ENCODE data around the gene RACGAP1.
A peak's percentile ranks its signal among the peaks of the same experiment; 100 is the strongest.

The RACGAP1 gene

DNA sequence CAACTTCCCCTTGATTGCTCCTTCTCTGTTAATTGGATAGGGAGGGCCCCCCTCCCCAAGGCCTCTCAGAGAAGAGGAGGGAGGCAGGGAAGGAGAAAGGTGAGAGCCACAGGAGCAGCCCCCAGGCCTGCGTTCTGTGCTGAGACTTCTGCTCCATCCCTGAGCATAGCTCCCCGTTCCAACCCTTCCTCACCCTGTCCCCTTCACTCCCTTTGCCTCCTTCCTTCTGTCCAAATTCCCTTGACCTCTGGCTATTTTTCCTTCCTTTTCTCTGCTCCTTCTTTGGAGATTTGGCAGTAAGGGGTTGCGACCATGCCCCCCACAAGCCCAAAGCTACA, 31.3 kb upstream of the RACGAP1 start:
- Histone ChIP-seq H3K27ac (ENCODE audit: poor library complexity, severe bottlenecking) (no peak overlapping the region), H3K27me3 (ENCODE audit: insufficient read depth, poor library complexity, severe bottlenecking) (no peaks in the 10 kb centered on the region), H3K9me3 (ENCODE audit: severe bottlenecking) (no peaks in the 10 kb centered on the region), H3K4me1 (ENCODE audit: insufficient read depth, poor library complexity, severe bottlenecking) (peaks cover 6% of the 10 kb centered on the region), H3K36me3 (ENCODE audit: low read depth) (no peaks in the 10 kb centered on the region), H3K4me3 (ENCODE audit: severe bottlenecking) (peak overlapping the region; percentile 47)
- TF ChIP-seq, protein P1, sequence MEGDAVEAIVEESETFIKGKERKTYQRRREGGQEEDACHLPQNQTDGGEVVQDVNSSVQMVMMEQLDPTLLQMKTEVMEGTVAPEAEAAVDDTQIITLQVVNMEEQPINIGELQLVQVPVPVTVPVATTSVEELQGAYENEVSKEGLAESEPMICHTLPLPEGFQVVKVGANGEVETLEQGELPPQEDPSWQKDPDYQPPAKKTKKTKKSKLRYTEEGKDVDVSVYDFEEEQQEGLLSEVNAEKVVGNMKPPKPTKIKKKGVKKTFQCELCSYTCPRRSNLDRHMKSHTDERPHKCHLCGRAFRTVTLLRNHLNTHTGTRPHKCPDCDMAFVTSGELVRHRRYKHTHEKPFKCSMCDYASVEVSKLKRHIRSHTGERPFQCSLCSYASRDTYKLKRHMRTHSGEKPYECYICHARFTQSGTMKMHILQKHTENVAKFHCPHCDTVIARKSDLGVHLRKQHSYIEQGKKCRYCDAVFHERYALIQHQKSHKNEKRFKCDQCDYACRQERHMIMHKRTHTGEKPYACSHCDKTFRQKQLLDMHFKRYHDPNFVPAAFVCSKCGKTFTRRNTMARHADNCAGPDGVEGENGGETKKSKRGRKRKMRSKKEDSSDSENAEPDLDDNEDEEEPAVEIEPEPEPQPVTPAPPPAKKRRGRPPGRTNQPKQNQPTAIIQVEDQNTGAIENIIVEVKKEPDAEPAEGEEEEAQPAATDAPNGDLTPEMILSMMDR (IDR thresholded peaks at IDR 0.05; ENCODE audit: poor library complexity, severe bottlenecking), result no peak
- DNase-seq (ENCODE audit: low spot score) (no peak), ATAC-seq (ENCODE audit: low read depth) (no peak)

DNA sequence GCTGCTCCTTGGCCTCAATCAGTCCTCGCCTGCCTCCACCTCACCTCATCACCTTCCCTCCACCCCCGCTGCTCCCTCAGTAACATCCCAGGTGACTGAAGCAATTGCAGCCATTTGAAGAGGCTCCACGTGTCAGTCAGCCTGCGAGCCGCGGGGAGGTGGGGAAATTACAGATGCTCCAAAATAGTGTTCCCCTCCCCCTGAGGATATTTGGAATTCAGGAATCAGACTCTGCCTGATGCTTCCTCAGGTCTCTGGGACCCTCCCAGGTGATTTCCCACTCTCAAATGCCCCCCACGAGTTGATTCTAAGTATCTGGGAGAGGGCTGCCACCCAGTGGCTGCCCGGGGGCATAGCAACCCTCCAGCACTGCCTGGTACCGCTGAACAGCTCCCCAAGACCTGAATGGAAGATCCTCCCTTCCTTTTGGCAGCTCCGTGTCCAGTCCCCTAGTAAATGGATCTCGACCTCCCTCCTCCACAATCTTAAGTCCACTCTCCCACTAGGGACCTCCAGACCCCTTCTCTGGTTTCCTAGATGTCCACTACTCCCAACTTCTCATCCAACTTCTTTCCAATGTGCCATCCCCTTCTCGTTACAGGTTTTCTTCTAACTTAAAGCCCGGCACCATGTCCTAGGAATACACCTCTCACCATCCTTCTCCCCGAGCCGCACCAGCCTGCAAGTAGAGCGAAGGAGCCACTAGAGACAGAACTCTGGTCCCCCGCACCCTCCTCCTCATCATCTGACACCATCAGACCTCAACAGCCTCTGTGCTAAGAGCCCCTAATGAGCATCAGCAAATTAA, 30.7 kb upstream of the RACGAP1 start:
- Histone ChIP-seq H3K27ac (ENCODE audit: poor library complexity, severe bottlenecking) (no peak overlapping the region), H3K36me3 (ENCODE audit: low read depth) (no peaks in the 10 kb centered on the region), H3K4me1 (ENCODE audit: insufficient read depth, poor library complexity, severe bottlenecking) (peaks cover 6% of the 10 kb centered on the region), H3K27me3 (ENCODE audit: insufficient read depth, poor library complexity, severe bottlenecking) (no peaks in the 10 kb centered on the region), H3K4me3 (ENCODE audit: severe bottlenecking) (no peak overlapping the region), H3K9me3 (ENCODE audit: severe bottlenecking) (no peaks in the 10 kb centered on the region)
- ATAC-seq (ENCODE audit: low read depth) (peak; percentile 58), DNase-seq (ENCODE audit: low spot score) (peak; percentile 55)
- TF ChIP-seq, protein P1 (IDR thresholded peaks at IDR 0.05; ENCODE audit: poor library complexity, severe bottlenecking), result peak; percentile 95

DNA sequence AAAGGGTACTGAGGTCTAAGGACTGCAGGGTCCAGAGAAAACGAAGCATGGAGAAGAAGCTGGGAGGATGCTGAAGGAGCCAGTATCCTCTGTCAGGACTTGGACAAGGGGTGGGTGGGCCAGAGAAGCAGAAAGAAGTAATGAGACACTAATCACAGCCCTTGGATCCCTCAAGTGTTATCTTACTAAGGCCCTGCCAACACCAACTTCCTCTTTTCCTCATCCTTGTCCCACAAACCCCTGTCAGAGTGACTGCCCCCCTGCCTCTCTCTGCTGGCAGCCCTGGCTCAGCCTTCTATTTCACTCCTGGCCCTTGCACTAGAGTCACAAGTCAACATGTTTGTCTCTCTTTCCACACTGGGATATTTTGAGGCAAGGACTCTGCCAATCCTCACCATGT, 28.3 kb upstream of the RACGAP1 start:
- ATAC-seq (ENCODE audit: low read depth) (no peak), DNase-seq (ENCODE audit: low spot score) (no peak)
- Histone ChIP-seq H3K36me3 (ENCODE audit: low read depth) (no peaks in the 10 kb centered on the region), H3K4me1 (ENCODE audit: insufficient read depth, poor library complexity, severe bottlenecking) (peaks cover 6% of the 10 kb centered on the region), H3K9me3 (ENCODE audit: severe bottlenecking) (no peaks in the 10 kb centered on the region), H3K4me3 (ENCODE audit: severe bottlenecking) (no peak overlapping the region), H3K27me3 (ENCODE audit: insufficient read depth, poor library complexity, severe bottlenecking) (no peaks in the 10 kb centered on the region), H3K27ac (ENCODE audit: poor library complexity, severe bottlenecking) (no peak overlapping the region)
- TF ChIP-seq, protein P1 (IDR thresholded peaks at IDR 0.05; ENCODE audit: poor library complexity, severe bottlenecking), result no peak

DNA sequence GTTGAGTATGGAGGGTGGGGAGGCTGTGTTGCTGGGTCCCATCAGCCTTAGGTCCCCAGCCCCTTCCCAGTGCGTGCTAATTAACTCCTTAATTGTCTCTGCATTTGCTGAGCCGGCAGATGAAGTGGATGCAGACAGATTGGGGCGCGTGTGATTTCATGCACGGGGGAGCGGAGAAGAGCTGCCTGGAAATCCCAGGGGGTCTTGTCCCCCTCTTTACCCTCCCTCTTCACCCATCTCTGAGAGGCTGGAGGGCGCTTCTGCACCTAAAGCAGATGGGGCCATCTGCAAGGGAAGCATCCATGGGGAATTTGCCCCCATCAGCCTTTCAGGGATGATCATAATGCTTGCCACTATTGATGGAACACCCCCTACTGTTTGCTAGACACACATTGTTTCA, 27.7 kb upstream of the RACGAP1 start:
- Histone ChIP-seq H3K27me3 (ENCODE audit: insufficient read depth, poor library complexity, severe bottlenecking) (no peaks in the 10 kb centered on the region), H3K4me1 (ENCODE audit: insufficient read depth, poor library complexity, severe bottlenecking) (peaks cover 6% of the 10 kb centered on the region), H3K9me3 (ENCODE audit: severe bottlenecking) (no peaks in the 10 kb centered on the region), H3K36me3 (ENCODE audit: low read depth) (no peaks in the 10 kb centered on the region), H3K4me3 (ENCODE audit: severe bottlenecking) (no peak overlapping the region), H3K27ac (ENCODE audit: poor library complexity, severe bottlenecking) (no peak overlapping the region)
- TF ChIP-seq, protein P1 (IDR thresholded peaks at IDR 0.05; ENCODE audit: poor library complexity, severe bottlenecking), result no peak
- ATAC-seq (ENCODE audit: low read depth) (no peak), DNase-seq (ENCODE audit: low spot score) (peak; percentile 20)

DNA sequence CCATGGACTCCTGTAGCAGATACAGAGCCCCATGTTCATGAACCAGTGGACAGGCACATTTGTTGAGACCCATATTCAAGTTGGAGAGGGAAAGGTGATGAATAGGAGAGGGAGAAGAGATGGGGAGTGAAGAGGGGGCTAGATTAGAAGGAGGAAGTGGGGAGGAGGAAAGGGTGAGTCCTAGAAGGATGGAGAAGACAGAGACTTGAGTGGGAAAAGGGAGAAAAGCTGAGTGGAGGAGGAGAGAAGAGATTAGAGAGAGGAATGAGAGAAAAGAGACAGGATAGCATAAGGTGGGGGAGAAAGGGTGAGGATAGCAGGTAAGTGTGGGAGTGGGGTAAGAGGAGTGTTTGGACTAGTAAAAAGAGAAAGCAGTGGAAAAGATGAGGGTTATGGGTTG, 27.2 kb upstream of the RACGAP1 start:
- Histone ChIP-seq H3K36me3 (ENCODE audit: low read depth) (no peaks in the 10 kb centered on the region), H3K4me1 (ENCODE audit: insufficient read depth, poor library complexity, severe bottlenecking) (peaks cover 6% of the 10 kb centered on the region), H3K9me3 (ENCODE audit: severe bottlenecking) (no peaks in the 10 kb centered on the region), H3K27ac (ENCODE audit: poor library complexity, severe bottlenecking) (no peak overlapping the region), H3K4me3 (ENCODE audit: severe bottlenecking) (no peak overlapping the region), H3K27me3 (ENCODE audit: insufficient read depth, poor library complexity, severe bottlenecking) (no peaks in the 10 kb centered on the region)
- TF ChIP-seq, protein P1 (IDR thresholded peaks at IDR 0.05; ENCODE audit: poor library complexity, severe bottlenecking), result no peak
- no peak for DNase-seq (ENCODE audit: low spot score)
- ATAC-seq (ENCODE audit: low read depth), result no peak
